VCaP (cell line): Measurements from ENCODE around the gene FHAD1.
"Not testable (repeated sequence)": the region's sequence is repeated elsewhere in the genome, so short reads cannot be mapped to it uniquely, and the experiment has no call there.

Experiments
- H3K27ac ChIP-seq: fragments of 450-650 bp; 2 replicates; pipeline ENCODE4 v1.5.1; 2017
- TF ChIP-seq, protein P1 (sequence below): fragments of 450-650 bp; conservative IDR thresholded peaks from 2 replicates; pipeline ENCODE4 v1.5.1; 2017; ENCODE audit warnings: mild to moderate bottlenecking, moderate library complexity

Gene FHAD1

DNA sequence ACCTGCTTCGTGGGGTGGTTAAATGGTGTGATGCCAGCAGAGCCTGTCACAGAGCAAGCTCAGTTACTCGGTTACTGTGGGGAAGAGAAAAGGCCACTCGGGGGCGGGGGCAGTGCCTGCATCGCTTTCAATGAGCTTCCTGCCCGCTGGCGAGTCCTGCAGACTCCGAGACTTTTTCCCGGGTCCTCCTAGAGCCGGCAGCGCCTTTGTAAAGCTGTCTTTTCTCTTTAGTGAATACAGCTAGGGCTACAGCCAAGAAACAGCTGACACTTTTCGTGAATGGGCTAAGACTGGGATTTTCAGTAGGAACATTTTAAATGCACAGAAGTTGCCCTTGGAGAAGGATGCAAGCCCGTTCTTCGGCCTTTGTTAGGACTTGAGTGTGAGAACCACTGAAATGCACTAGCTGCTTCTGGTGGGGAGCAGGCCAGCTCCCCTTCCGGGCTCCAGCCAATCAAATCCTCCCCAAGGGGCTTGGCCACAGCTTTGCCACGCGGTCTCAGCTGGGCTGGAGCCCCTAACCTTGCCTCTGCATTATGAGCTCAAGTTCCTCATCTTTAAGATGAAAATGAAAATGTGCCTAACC is 139.2 kb downstream of the FHAD1 start:
- H3K27ac ChIP-seq, result no peak overlapping the region
- TF ChIP-seq, protein P1, sequence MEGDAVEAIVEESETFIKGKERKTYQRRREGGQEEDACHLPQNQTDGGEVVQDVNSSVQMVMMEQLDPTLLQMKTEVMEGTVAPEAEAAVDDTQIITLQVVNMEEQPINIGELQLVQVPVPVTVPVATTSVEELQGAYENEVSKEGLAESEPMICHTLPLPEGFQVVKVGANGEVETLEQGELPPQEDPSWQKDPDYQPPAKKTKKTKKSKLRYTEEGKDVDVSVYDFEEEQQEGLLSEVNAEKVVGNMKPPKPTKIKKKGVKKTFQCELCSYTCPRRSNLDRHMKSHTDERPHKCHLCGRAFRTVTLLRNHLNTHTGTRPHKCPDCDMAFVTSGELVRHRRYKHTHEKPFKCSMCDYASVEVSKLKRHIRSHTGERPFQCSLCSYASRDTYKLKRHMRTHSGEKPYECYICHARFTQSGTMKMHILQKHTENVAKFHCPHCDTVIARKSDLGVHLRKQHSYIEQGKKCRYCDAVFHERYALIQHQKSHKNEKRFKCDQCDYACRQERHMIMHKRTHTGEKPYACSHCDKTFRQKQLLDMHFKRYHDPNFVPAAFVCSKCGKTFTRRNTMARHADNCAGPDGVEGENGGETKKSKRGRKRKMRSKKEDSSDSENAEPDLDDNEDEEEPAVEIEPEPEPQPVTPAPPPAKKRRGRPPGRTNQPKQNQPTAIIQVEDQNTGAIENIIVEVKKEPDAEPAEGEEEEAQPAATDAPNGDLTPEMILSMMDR, result no peak

DNA sequence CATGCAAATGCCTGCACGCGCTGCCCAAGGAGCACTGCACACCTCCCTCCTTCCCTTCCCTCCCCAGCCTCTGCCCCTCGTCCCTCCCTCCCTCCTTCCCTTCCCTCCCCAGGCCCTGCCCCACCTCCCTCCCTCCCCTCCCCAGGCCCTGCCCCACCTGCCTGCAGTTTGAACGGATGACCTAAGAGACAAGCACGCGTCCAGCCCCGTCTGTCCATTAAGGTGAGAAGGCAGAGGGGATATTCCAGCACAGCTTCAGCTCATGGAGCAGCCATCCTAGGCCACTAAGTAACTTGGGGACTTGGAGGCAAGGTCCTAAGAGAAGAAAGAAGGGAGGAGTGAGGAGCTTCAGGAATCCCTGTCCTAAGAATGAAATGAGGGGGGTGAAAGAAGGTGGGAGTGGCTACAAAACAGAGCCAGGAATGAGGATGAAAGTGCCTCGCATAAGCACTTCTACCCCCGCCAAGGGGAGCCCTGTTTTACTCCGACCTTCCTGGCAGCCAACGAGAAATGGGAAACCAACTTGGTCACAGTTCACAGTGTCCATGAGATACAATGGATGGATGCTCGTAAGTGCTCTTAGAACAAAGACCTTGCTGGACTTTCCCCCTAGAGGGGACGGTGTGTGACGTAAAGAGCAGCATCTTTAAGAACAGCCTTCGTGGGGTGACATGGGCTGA is 141.3 kb downstream of the FHAD1 start:
- no peak overlapping the region for H3K27ac ChIP-seq
- TF ChIP-seq, protein P1, result no peak

DNA sequence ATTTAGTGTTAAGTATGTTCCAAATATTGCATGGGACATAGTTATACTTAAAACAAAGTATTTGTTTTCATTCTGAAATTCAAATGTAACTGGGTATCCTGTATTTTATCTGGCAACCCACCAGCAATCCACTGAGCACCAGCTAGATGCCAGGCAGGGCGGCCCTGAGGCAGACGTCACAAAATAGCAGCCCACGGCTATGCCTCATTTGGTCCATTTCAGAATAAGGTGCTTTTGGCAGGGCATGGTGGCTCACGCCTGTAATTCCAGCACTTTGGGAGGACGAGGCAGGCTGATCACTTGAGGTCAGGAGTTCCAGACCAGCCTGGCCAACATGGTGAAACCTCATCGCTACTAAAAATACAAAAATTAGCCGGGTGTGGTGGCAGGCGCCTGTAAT is 142.8 kb downstream of the FHAD1 start:
- H3K27ac ChIP-seq, result not testable (repeated sequence)

DNA sequence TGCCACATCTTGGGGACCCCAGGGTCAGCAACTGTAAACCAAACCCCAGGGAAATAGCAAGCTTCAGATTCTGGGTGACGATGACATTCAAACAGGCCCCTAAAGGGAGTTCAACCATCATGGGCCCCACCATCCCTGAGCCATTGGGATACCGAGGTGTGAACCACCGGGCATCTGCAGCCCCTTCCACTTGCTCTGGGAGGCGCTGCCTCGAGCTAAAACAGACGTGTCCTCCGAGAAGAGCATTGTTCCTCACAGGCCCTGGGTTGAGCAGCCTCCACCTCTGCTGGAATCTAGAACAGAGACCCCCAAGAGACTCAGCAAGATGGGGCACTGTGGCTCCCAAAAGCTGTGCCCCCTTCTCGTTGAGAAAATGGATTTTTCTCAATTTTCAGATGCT is 143.6 kb downstream of the FHAD1 start:
- H3K27ac ChIP-seq, result 0 out of 2 replicates have a peak overlapping the region, but pooled peaks have one; percentile 8
- TF ChIP-seq, protein P1, result no peak

DNA sequence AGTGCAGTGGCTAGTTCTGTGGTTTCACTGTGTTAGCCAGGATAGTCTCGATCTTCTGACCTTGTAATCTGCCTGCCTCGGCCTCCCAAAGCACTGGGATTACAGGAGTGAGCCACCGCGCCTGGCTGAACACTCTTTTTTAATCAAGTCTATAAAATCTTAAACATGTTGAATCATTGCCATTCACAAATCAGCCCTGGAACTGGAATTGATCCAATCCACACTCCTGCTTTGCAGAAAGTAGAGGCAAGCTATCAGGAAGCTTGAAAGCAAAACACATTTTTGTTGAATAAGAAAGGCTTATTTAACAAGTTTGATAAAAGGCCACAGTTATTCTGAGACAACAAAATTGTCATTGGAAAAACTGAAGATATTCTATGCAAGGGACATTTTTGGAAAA is 144.3 kb downstream of the FHAD1 start:
- TF ChIP-seq, protein P1, result no peak
- 0 out of 2 replicates have a peak overlapping the region, but pooled peaks have one; percentile 8 for H3K27ac ChIP-seq

DNA sequence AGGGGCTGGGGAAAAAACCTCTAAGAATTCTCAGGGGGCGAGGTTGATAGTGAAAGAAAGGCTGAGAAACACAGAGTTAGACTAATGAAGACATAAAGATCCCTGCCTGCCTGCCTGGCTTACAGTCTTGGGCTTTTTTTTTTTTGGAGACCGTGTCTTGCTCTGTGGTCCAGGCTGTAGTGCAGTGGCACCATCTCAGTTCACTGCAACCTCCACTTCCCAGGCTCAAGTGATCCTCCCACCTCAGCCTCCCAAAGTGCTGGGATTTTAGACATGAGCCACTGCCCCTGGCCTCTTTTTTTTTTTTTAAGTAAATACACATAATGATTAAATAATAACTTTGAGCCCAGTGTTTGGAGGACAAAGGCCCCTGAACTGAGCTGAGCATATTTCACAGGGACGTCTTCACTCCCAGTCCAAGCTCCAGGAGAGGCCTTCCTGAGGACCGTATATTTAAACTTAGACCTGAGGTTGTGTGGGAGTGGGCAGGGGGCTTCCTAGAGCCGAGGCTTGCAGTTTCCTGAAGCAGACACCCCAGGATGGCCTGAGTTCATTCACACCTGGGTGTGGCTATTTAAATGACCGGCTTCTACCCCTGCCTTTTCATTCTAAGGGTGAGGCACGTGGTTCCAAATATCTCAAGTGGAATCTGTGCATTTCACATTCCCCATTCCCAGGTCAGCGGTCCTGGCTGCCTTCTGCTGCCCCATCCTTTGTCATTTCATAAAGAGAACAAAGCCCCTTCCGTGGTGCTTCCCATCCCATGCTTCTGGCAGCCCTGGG is 146.6 kb downstream of the FHAD1 start:
- TF ChIP-seq, protein P1, result no peak
- H3K27ac ChIP-seq, result peak overlapping the region; percentile 28; the same call in 1 of the 2 replicates

DNA sequence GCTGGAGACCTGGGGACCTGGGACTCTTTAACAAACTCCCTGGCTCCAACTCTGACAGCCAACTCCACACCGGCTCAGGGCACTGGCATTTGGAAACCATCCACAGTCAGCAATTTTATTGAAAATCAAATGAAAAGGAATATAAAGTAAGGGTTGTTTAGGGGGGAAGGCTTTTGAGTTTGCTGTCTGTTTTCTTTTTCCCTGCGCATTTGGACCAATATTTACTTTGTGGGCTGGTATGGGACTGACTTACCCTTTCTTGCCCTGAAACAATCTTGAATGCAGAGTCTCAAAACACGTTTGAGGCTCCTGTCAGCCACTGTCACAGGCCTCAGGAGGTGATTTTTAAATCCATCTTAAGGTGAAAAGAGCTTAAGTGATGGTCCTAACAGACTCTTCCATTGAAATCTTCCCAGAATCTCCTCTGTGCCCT is 147.3 kb downstream of the FHAD1 start:
- TF ChIP-seq, protein P1, result no peak

DNA sequence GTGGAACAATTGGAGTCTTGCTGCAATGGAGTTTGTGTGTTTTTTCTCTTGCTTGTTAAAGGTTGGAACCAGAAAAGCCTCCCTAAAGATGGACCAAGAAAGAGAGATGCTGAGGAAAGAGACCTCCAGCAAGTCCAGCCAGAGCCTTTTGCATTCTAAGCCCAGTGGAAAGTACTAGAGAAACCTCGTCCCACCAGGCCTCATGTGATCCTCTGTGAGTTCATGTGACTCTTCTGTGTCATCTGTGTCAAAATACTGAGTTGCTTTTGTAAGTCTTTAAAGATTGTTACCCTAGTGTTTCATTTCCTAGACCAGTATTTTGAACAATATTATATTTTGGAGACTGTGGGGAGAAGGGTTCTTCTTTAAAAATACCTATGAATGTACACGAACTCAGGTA is 150.2 kb downstream of the FHAD1 start:
- H3K27ac ChIP-seq, result no peak overlapping the region
- TF ChIP-seq, protein P1, result no peak

More for the DNA sequence above, 147.3 kb downstream of the FHAD1 start:
- H3K27ac ChIP-seq, result peak overlapping the region; percentile 28; the same call in 1 of the 2 replicates
